T-helper 2 cell treated with Interferon-gamma antibody and Interleukin-4, amounts not matched to agents 100 ng/mL and 5 ng/mL, for 36 hours (primary cell): ENCODE data around the gene NLRP9. TPM values are rescaled to one million over a fixed set of nuclear protein-coding genes. Genes with fewer than 3 reads are reported as not detected.

Experiments
- intact Hi-C: fragments of 100-400 bp; cut with micrococcal nuclease; formaldehyde crosslinking; loops from one replicate; pipeline ENCODE4 v1.15.1; 2023
- total RNA-seq: library from RNA; stranded (reverse); gene quantifications from 2 replicates; pipeline ENCODE4 v1.2.3, GENCODE V29; 2022

The NLRP9 gene
- total RNA-seq, 1 donor from 2014 or later, result not detected

GRCh38 chr19:55688422-55689218 is 49.6 kb downstream of the NLRP9 start:
- intact Hi-C loops, result no loop called here

DNA sequence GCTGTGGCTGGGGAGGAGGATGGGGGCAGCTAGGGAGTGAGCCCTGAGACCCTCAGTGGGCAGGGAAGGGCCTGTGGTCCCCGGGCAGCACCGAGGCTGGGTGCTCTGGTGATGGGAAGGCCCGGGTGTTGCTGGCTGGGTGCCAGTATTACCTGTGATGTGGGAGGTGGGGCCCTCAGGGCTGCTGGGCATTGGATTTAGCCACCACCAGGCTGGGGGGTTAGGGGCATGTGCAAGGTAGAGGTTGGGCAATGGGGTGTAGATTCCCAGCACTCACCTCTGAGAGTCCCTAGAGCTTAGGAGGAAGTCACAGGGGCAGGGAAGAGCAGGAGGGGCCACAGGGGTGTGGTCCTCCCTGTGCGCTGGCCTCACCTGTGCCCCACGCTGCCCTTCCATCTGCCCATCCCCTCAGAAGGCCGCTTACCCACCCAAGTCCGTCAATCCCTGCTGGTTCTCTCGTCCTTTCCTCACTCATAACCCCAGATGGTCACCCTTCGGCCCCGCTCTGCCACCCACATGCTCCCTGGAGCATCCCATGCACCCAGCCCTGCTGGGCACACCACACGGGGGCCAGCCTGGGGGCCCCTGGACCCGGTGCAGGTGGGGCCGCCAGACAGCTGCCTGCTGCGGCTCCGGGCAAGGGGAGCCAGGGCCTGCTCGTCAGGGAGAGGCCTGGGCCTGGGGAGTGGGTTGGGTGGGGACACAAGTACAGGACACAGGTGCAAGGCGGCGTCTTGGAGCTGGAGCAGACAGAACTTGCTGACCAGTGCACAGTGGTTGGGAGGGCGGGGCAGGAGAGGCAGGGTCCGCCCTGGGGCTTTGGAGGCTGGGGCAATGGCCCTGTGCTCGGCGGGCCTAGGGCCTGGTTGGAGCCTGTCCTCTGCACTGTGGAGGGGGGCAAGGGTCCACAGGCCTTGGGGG is 50.7 kb downstream of the NLRP9 start:
- intact Hi-C loops, result no loop called here

DNA sequence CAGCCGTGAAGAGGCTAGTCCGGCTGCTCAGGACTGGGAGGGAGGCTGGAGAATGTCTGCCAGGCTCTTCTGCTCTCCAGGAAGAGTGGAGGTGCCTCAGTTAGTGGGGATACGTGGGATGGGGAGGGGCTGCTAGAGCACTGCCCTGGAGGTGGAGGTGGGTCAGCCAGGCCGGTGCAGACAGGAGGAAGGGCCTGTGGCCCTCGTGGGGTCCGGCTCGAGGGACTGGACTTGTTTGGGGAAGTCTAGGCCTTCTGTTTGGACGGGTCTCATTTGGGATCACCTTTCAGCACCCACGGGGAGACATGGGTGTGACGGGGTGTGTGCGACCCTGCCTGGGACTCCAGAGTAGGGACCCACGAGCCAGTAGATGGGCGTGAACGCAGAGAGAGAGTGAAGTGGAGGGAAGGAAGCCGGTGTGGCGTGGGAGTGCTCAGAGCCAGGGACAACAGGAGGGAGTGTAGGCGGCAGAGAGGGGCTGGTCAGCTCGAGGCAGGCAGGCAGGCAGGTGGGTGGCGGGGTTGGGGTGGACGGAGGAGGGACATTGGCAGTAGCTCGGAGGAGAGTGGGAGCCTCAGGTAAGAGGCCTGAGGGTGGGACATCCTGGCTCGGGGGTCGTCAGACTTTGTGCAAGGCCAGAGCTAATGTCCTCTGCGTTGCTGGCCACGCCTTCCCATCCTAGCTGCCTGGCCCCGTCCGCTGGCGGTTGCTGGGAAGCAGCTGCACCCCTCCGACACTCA is 51.7 kb downstream of the NLRP9 start:
- intact Hi-C loops, result no loop called here

GRCh38 chr19:55685776-55686175 is 52.4 kb downstream of the NLRP9 start:
- intact Hi-C loops, result no loop called here

DNA sequence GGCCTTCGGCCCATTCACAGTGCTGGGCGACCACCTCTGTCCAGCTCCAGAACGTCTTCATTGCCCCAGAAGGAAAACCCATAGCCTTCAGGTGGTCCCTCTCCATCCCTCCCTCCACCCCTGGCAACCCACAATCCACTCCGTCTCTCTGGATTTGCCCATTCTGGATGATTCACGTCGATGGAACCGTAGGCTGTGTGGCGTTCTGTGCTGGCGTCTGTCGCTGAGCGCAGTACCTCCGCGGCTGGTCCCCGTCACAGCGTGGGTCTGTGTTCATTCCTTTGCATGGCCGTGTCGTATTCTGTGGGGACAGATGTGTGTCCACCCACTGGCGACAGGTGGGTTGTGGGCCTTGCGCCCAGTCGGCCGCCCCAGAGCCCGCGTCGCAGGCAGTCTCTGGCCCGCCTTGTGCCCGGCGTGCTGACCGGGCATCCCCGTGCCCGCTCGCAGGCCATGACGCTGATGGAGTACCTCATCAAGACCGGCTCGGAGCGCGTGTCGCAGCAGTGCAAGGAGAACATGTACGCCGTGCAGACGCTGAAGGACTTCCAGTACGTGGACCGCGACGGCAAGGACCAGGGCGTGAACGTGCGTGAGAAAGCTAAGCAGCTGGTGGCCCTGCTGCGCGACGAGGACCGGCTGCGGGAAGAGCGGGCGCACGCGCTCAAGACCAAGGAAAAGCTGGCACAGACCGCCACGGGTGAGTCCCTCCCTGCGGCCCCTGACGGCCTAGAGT is 53.1 kb downstream of the NLRP9 start:
- intact Hi-C loops, result no loop called here

GRCh38 chr19:55683449-55684261 is 54.5 kb downstream of the NLRP9 start:
- intact Hi-C loops, result no loop called here

DNA sequence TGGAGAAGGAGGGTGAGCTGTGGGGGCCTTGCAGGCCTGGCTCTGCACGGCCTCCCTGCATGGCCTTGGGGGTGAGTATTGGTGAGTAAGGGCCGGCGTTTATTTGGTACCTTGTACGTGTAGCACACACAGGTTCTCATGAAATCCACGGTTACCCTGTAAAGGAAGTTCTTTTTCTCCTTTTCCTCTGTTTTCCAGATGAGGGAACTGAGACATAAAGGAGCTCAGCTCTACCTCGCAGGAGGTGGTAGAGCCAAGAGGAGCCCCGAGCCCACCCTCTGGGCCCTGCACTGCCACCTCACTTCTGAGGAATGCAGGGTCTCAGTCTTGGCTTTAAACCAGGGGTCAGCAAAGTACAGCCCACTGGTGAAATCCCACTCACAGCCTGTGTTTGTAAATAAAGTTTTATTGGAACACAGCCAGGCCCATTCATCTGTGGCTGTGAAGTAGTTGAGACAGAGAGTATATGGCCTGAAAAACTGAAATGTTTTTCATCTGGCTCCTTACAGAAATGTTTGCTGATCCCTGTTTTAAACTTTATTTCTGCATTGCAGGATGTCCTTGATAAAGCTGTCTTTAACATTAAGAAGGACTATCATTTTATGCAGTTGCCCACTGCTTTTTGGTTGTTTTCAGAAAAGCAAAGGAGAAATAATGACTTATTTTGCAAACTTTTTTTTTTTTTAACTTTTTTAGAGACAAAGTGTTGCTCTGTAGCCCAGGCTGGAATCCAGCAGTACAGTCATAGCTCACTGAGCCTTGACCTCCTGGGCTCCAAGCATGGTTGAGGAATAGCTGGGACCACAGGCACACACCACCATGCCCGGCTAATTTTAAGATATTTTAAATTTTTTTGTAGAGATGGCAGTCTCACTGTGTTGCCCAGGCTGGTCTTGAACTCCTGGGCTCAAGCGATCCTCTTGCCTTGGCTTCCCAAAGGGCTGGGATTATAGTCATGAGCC is 56.8 kb downstream of the NLRP9 start:
- intact Hi-C loops, result no loop called here

GRCh38 chr19:55680339-55681130 is 57.7 kb downstream of the NLRP9 start:
- intact Hi-C loops, result no loop called here

- intact Hi-C loops, result no loop called here
Observed at GRCh38 chr19:55679343-55680257, 58.6 kb downstream of the NLRP9 start.

DNA sequence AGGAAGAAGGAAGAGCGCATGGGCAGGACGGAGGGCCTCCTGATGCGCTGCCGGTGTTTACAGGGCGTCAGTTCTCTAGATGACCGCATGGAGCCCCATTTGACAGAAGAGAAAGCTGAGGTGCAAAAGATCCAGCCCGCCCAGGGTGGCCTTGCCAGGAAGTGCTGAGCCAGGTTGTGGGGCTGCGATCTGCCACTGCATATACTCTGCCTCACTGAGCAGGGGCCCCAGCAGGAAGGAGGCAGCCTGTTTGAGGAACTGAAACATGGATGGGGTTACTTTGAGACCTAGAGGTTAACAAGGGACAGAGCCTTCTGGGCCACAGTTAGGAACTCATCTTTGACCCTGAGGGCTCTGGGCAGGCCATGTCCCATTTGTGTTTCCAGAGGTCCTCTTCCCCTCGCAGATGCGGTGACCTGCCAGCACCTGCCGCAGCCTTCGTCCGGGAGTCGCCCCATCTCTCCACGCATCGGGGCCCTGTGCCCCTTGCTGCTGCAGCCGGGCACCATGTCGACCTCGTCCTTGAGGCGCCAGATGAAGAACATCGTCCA is 60.0 kb downstream of the NLRP9 start:
- intact Hi-C loops, result no loop called here

- intact Hi-C loops, result no loop called here
Observed at GRCh38 chr19:55677572-55678028, 60.6 kb downstream of the NLRP9 start.

GRCh38 chr19:55676889-55677505 is 61.2 kb downstream of the NLRP9 start:
- intact Hi-C loops, result no loop called here

DNA sequence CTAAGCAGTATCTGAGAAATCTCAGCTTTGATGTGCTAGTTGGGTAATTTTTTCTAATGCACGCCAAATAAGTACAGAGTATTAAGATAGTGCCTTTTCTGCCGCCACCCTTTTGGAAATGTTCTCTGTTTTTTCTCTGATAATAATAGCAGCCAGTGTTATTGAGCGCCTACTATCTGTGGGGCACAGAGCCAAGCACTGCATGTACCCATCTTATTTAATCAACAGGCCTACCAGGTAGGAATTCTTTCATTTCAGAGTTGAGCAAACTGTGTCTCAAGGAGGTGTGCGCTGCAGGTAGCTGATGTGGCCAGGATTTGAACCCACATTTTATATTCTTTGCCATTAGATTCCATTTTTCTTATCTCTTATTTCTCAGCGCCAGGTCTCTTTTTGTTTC is 61.8 kb downstream of the NLRP9 start:
- intact Hi-C loops, result no loop called here

GRCh38 chr19:55675661-55676354 is 62.4 kb downstream of the NLRP9 start:
- intact Hi-C loops, result loop anchor here (1.0 to 2.0 kb wide), 3 partner anchors 21 to 465 kb away; partner anchors contain the start of genes U2AF2 and ZNF444
